Measurements from ENCODE around the gene BMF. TPM values are rescaled to one million over a fixed set of nuclear protein-coding genes. Genes with fewer than 3 reads are reported as not detected.
A peak's percentile ranks its signal among the peaks of the same experiment; 100 is the strongest.

Gene BMF
- total RNA-seq, 1 donor from 2014 or later, result 112 TPM

DNA sequence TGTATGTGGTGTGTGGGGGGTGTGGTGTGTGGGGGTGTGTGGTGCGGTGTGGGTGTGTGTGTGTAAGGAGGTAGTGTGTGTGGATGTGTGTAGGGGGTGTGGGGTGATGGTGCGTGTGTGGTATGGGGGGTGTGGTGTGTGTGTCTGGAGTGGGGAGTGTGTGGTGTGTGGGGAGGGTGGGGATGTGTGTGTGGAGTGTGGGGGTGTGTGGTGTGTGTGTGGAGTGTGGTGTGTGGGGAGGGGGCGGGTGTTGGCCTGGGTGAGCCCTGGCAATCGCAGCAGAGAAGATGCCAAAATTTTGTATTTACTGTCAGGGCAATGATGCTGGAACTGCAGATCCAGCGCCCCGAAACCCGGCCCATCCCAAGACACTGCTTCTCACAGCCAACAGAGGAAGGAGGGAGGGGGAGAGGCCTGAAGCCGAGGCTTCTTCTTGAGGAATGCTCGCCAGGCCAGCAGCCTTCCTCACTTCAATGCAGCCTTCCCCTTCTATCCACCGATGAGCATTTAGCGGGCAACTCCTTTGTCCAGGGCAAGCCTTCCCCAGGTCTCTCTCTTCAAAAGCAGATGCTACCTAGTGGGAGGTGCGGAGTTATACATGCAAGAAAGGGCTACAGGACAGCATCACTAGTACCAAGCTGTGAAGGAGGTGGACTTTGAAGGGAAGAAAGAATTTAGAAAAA, 57.8 kb downstream of the BMF start:
- TF ChIP-seq, protein P1, sequence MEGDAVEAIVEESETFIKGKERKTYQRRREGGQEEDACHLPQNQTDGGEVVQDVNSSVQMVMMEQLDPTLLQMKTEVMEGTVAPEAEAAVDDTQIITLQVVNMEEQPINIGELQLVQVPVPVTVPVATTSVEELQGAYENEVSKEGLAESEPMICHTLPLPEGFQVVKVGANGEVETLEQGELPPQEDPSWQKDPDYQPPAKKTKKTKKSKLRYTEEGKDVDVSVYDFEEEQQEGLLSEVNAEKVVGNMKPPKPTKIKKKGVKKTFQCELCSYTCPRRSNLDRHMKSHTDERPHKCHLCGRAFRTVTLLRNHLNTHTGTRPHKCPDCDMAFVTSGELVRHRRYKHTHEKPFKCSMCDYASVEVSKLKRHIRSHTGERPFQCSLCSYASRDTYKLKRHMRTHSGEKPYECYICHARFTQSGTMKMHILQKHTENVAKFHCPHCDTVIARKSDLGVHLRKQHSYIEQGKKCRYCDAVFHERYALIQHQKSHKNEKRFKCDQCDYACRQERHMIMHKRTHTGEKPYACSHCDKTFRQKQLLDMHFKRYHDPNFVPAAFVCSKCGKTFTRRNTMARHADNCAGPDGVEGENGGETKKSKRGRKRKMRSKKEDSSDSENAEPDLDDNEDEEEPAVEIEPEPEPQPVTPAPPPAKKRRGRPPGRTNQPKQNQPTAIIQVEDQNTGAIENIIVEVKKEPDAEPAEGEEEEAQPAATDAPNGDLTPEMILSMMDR (conservative IDR thresholded peaks at IDR 0.05), result no peak
- peaks cover 3% of the 10 kb centered on the region for H3K36me3 Mint-ChIP-seq
- H3K27ac Mint-ChIP-seq, result peak overlapping the region; percentile 82
- peaks cover 62% of the 10 kb centered on the region for H3K4me1 Mint-ChIP-seq (ENCODE audit: unreplicated experiment)
- no peak for DNase-seq (ENCODE audit: extremely low spot score, unreplicated experiment)
- no peaks in the 10 kb centered on the region for H3K27me3 Mint-ChIP-seq
- no peaks in the 10 kb centered on the region for H3K9me3 Mint-ChIP-seq
- no peak overlapping the region for H3K4me3 Mint-ChIP-seq

DNA sequence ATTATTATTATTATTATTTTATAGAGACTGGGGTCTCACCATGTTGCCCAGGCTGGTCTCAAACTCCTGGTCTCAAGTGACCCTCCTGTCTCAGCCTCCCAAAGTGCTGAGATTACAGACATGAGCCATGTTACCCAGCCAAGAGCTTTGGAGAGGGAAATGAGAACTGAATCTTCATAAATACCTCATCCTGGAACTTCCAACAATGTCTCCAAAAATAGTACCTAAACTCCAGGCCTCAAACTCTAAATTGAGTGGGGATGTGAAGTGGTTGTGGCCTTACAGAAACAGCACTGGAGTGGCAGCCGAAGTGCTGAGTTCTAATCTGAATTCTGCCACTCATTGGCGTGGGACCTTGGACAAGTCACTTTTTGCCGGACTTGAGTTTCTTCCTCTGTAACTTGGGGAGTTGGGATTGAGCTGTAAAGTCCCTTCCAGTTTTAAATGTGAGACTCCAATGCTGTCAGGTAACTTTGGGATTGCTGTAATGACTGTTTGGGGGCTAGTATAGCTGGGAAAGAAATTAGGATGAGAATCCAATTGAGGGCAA, 59.7 kb downstream of the BMF start:
- DNase-seq (ENCODE audit: extremely low spot score, unreplicated experiment), result no peak
- Mint-ChIP-seq H3K4me1 (ENCODE audit: unreplicated experiment) (peaks cover 70% of the 10 kb centered on the region), H3K27ac (no peak overlapping the region), H3K9me3 (no peaks in the 10 kb centered on the region), H3K36me3 (peaks cover 3% of the 10 kb centered on the region), H3K27me3 (no peaks in the 10 kb centered on the region), H3K4me3 (peak overlapping the region; percentile 6)
- TF ChIP-seq, protein P1 (conservative IDR thresholded peaks at IDR 0.05), result no peak

DNA sequence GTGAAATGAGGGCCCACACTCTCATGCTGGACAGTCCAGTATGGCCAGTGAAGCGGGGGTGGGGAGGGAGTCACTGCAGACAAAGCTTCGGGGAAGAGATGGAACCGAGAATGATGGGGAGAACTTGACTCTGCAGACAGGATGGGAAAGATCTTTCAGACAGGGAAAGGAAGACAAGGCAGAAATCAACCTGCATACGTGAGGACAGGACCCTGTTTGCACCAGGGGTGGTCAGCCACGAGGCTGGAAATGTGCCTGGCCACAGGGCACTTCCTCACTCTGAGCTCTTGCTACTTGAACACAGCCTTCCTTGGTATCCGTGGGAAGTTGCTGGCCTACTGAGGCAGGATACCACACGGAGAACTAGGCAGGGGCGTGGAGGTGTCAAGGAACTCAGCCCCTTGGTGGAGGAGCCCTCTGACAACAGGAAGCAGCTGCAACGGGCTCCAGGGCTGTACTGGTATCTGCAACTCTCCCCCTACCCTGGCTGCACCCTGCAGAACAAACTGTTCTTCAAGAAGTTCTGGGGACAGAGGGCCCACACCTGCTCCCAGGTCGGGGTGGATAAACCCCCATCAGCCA, 60.4 kb downstream of the BMF start:
- Mint-ChIP-seq H3K36me3 (peaks cover 3% of the 10 kb centered on the region), H3K9me3 (no peaks in the 10 kb centered on the region), H3K27me3 (no peaks in the 10 kb centered on the region), H3K4me3 (no peak overlapping the region), H3K4me1 (ENCODE audit: unreplicated experiment) (peaks cover 68% of the 10 kb centered on the region), H3K27ac (peak overlapping the region; percentile 85)
- TF ChIP-seq, protein P1 (conservative IDR thresholded peaks at IDR 0.05), result no peak
- no peak for DNase-seq (ENCODE audit: extremely low spot score, unreplicated experiment)

DNA sequence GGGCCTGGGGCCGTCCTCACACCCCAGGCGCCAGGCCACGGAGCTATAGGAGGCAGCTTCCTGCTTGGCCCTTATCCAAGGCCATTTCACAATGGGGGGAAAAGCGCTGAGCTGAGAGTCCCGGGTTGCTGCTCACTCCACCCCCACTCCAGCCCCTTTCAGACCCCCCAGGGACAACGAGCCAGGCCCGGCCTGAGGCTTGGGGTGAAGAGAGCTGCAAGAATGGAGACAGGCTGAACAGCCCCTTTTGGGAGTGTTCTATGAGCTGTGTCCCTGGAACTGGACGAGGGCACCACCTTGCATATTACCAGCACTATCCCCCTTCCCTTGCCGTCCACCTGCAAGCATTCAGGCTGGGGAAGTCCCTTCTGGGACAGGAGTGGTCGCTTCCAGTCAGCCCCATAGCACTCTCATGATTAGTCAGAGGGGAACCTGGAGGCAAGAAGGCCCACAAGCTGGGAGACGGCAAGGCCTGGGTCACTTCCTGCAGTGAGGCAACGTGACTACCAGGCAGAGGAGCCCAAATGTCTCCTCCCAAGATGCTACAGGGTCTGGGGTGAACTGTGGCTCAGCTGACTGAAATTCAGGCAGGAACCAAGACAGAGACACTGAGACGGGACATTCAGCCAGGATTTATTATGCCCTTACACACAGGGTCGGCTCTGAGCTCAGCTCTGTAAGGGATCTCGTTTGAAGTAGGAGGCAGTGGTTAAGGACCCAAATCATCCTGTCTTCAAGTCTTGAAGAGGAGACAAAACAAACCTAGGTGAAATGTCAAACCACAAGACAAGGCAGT, 61.1 kb downstream of the BMF start:
- H3K9me3 Mint-ChIP-seq, result no peaks in the 10 kb centered on the region
- DNase-seq (ENCODE audit: extremely low spot score, unreplicated experiment), result no peak
- H3K4me1 Mint-ChIP-seq (ENCODE audit: unreplicated experiment), result peaks cover 70% of the 10 kb centered on the region
- no peak overlapping the region for H3K4me3 Mint-ChIP-seq
- peak overlapping the region; percentile 85 for H3K27ac Mint-ChIP-seq
- H3K27me3 Mint-ChIP-seq, result no peaks in the 10 kb centered on the region
- H3K36me3 Mint-ChIP-seq, result peaks cover 3% of the 10 kb centered on the region
- TF ChIP-seq, protein P1 (conservative IDR thresholded peaks at IDR 0.05), result no peak

DNA sequence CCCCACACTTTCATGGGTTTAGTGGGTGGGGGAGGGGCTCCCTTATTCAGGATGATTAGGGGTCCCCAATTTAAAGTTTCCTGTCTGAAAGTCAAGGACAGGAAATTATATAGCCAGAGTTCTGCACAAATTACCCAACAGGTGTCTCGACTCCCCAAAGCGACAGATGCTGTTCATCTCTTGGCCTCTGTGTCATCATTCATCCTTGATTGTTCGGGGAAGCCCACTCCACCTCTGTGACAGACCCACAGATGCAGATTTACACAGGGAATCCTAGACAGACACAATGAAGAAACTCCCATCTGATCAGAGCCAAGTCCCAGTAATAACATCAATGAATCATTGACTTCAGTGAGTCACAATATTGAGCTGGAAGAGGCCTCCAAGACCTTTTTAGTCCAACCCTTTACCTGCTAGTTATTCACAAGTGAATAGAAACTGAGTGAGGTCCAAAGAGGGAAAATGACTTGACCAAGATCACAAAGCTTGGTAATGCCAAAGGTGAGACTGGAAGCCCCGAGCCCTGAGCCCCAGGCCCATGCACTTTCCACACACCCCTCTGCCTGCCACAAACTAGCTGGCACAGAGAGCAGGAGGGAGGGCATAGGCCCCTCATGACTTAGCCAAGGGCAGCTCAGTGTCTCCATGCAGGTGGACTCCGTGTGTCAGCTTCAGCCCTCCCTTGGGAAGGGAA, 61.8 kb downstream of the BMF start:
- H3K4me3 Mint-ChIP-seq, result no peak overlapping the region
- TF ChIP-seq, protein P1 (conservative IDR thresholded peaks at IDR 0.05), result no peak
- peaks cover 67% of the 10 kb centered on the region for H3K4me1 Mint-ChIP-seq (ENCODE audit: unreplicated experiment)
- peaks cover 3% of the 10 kb centered on the region for H3K36me3 Mint-ChIP-seq
- no peak for DNase-seq (ENCODE audit: extremely low spot score, unreplicated experiment)
- H3K9me3 Mint-ChIP-seq, result no peaks in the 10 kb centered on the region
- H3K27ac Mint-ChIP-seq, result peak overlapping the region; percentile 18
- no peaks in the 10 kb centered on the region for H3K27me3 Mint-ChIP-seq
